HG03558 (cell line): ENCODE measurements around the gene RUNDC3A.

ENCODE experiments used
- ATAC-seq: cut with Tn5 transposase; IDR thresholded peaks from one replicate; pipeline ENCODE4 v1.9.1; 2021; ENCODE audit warnings: moderate number of reproducible peaks; ENCODE audit not compliant: unreplicated experiment; ENCODE audit errors: extremely low read depth

RUNDC3A gene

DNA sequence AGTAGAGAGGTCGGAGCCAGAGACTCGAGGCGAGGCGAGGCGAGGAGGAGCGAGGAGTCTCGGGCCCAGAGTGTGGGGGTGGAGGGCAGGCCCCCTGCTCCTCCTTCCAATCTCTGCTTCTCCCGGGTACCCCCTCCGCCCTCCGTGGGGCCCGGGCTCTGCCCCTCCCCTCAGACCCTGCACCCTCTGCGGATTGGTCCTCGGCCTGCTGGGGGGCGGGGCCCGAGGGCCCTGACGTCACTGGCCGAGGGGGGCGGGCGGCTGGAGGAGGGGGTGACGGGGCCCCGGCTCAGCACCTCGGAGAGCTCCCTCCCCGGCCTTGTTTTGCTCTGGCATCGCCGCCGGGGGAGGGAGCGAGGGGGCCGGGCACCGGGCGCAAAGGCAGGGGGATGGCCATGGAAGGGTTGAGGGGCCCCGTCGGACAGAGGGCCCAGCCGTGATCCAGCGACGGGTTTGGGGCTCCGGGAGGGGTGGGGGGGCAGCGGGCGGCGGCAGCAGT, at the start of gene RUNDC3A:
TSS of gene RUNDC3A (plus strand) at position 282 of the 499 bp plus-strand sequence. CDS start 232 bp downstream, outside the sequence.
- no peak for ATAC-seq

DNA sequence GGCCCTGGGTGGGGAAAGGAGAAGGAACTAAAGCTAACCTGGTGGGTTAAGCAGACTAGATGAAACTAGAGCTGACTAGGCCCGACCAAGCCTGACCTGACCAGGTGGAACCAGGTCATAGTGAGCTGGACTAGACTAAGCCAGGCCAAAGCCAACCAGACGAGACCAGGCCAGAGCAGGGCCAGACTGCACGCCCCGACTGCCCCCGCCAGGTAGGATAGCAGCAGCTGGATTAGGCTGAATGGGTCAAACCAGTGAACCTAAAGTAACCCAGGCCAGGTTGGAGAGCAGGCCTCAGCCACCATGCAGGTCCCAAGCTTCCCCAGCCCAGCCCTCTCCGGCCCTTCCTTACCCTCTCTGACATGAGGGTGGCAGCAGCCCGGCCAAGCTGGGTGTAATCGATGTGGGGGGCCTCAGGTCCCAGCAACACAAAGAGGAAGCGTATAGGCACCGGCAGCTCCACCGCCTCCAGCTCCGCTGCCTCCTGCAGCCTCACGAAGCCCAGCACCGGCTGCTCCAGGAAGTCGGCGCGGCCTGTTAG, 49.5 kb upstream of the RUNDC3A start:
- no peak for ATAC-seq

DNA sequence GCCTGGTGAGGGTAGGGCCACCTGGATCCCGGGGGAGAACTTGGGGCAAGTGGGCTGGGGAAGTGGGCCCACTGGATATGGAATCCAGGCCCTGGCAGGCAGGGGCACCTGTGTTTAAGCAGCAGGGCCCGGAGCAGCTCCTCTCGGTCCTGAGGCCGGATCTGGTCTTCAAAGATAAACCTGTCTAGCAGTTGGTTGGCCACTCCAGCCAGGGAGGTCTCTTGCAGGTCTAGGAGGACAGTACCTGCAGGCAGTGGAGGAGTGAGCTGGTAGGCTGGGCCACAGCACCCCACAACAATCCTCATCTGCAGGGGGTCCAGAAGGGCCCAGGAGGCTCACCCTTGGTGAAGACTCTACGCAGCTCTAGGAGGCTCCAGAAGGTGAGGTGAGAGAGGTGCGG, 48.1 kb upstream of the RUNDC3A start:
- ATAC-seq = no peak

DNA sequence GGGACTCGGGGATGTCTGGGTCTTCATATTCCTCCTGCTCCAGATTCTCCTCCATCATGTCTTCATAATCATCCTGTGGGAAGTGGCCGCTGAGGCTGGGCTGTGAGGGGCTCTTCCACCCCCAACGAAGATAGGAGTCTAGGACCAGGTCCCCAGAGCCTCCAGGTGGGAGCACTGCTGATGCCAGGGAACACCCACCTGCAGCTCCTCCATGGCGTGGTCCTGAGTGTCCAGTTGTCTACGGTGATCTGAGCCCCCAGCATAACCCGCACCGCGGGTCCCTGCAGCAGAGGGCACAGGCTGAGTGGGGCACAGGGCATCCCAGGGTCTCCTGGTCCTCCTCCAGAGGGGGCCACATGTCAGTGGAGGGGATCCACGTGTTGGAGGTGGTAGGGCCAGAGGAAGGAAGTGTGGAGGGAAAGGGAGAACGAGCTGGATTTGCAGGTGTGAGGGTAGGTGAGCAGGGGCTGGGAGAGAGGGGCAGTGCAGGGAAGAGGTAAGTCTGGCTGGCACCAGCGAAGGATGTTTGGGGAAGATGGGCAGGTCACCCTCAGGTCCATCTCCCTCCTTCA, 45.7 kb upstream of the RUNDC3A start:
- ATAC-seq = no peak

DNA sequence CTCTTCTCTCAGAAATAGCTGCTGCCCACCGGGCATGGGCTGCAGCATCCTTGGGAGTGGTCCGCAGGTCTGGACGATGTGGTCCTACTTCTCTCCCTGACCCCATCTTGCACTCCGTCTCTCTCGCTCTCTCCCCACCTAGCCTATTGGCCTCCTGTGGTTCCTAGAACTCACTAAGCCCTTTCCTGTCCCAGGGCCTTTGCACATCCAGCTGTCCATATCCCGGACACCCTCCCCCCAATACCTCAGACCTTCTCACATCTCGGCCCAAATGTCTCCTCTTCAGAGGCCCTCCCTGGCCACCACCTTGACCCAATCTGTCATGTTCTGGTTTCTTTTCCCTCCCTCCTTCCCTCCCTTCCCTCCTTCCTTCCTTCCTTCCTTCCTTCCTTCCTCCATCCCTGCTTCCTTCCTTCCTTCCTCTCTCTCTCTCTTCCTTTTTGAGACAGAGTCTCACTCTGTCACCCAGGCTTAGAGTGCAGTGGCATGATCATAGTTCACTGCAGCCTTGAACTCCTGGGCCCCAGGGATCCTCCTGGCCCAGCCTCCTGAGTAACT, 45.0 kb upstream of the RUNDC3A start:
- no peak for ATAC-seq

DNA sequence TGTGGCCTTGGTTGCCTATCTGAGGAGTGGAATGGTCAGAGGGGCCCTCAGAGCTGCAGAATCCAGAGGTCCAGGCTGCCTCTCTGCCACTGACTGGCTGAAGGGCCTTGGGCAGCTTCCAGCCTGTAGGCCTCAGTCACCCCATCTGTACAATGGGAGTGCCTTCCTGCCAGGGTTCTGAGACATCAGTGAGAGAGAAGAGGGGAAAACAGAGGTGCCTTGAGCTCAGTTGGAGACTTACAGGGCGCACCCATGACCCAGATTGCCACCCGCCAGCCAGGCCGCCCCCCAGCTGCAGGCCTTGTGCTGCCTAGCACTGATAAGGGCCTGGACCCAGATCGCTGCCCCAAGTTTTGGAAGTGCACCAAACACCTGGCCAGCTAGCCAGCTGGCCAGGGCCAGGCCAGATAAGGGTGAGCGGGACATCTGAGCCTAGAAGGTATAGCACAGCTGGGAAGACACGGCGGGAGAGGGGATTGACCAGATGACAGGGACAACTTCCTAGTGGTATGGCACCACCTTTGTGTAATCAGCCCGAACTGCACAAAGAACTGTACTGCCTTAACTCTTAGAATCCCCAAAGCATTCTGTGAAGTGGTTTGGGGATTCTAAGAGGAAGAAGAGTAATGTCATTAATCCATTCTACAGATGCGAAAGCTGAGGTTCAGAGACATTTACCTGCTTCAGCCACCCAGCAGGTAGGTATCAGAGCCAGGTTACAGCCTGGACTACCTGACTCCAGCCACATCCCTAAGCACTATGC, 41.8 kb upstream of the RUNDC3A start:
- no peak for ATAC-seq

DNA sequence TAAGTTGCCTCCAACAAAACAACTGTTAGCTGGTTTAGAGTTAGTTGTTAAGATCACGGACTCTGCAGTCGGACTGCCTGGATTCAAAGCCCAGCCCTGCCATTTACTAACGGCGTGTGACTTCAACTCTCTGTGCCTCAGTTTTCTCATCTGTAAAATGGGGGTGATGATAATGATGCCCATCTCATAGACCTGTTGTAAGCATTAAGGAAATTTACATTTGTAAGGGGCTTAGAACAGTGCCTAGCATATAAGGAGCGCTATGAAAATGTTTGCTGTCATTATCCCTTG, 41.3 kb upstream of the RUNDC3A start:
- ATAC-seq = no peak

DNA sequence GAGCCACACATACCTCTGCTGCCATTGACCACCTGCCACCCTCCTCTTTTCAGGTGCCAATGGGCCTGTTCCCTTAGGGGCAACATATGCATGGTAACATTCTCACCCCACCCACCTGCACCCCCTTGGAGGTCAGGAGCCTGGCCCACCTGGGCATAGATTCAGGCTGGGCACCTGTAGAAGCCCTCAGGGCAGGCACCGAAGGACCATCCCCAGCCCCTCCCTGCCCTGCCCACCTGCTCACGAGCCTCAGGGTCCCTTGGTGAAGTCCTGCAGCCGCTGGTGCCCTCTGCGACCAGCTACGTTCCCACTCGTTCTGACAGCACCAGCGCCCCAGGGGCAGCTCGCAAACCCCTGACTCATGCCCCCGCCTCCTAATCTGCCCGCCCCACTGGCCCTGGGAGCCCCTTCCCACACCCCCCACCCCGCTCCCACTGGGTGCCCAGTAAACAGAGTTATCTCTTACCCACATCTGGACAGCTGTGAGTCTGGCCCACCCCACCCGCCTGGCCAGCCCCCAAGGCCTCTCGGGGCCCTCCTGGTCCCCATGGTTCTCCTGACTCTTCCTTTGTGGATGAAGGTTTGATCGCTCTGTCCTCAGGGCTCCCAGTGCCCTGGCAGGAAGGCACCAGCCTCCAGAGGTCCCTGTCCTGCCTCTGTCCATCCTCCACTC, 40.4 kb upstream of the RUNDC3A start, which contains the start of gene SLC4A1:
TSS of gene SLC4A1 (minus strand) at position 318 of the 673 bp plus-strand sequence. CDS start 5,269 bp downstream, outside the sequence.
- no peak for ATAC-seq

DNA sequence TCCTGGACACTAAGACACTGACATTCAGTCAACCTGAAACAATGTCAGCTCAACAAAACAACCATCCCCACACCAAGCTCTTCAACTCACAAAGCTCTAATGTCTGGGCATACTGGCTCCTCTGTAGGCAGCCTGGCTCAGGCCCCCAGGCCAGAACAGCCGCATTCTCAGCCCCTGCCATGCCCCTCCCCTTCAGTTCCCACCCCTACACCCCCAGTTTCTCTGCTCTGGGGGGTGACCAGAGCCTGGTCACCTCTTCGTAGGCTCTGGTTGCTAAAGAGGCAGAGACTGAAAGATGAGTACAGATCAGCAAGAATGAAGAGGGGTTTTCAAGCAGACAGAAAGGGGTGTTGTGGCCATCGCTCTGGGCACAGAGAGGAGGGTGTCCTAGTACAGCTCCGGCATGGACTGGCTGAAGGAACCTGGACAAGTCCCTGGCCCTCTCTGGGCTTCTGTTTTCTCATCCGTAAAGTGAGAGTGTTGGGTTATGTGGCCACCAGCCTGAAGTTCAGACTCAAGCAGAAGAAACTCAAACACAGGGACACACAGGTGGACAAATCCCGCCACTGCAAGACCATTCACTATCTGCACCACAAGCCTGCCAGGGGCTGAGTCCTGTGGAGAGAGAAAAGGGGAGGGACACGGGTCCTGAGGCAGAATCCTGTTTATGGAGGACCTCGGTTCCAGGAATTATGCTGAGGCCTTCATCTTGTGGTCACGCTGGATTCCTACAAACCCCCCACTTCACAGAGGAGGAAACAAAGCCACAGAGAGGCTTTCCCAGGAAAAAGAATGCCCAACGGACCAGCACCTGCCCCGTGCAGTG, 39.5 kb upstream of the RUNDC3A start:
- no peak for ATAC-seq

DNA sequence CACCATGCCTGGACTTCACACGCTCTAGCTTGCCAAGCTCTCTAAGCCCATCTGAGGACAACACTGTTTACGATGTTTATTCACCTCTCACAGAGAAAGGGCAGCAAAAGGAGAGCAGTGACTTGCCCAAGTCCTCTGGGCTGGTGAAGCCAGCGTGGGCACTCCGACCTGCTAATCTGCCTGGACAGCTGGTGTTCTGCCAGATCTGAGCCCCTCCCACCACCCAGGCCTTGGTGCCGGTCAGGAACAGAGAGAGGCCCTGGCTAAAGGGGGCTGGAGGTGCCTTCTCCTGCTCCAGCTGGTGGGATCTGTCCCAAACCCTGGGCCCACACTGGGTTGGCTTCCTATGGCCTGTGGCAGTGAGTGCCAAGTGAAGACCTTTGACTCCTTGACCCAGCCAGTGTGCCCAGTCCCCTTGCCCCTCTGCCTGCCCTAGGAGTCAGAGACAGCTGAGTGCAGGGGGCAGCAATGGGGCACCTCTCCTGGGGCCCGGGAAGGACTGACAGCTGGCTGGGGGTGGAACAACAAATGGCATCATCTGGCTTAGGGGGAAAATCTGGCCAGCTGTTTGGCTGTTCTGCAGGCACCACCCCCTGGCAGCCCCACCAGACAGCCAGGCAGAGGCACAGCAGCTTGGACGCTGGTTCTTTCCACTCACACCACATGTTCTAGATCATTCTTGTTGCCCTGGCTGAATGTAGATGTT, 38.7 kb upstream of the RUNDC3A start:
- no peak for ATAC-seq

DNA sequence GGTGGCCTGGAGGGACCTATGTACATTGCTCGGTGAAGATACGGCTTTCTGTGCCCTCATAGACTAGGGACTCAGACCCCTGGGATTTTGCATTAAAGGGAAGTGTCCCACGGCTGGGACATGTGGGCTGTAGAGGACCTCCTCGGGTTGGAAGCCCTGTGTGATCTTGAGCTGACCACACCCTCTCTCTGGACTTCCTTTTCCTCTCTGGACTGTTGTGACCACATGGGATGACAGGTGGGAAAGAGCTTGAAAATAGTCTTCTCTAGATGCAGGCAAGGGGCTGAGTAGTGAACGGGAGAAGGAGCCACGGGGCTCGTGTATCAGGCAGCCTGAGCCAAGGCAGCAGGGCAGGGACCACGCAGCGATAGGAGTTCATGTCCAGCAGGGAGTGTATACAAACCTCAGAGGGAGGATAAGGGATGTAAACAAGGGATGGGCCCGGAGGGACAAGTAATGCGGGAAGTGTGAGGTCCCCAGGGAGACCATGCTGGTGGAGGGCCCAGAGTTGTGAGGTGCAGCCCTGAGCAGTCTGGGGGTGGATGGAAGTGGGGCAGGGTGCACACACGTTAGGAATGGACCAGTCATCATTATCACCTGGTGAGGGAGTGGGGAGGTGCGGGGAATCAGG, 36.0 kb upstream of the RUNDC3A start:
- ATAC-seq = no peak

DNA sequence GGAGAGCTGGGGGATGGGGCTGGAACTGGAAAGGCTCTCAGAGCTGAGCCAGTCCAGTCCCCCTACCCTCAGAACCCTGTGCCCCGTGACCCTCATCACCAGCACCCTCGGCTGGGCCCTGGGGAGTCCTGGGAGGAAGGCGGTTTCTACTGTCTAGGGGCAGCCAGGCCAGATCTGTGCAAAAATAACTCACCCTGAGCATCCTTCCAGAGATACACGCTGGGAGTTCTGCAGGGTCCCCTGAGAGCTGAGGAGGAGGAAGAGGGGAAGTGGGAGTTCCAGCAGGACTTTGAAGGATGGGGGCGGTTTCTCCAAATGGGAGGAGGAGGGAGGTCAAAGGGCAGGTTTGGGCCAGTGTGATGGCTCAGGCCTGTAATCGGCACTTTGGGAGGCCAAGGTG, 35.4 kb upstream of the RUNDC3A start:
- no peak for ATAC-seq

DNA sequence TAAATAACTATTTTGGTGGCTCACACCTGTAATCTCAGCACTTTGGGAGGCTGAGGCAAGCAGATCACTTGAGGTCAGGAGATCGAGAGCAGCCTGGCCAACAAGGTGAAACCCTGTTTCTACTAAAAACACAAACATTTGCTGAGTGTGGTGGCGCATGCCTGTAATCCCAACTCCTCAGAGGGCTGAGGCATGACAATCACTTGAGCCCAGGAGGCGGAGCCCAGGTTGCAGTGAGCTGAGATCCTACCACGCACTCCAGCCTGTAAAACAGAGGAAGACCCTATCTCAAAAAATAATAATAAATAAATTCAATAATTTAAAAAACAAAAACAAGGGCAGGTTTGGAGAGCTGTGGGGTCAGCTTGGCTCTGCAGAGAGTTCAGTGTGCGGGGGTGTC, 34.8 kb upstream of the RUNDC3A start:
- ATAC-seq = no peak

DNA sequence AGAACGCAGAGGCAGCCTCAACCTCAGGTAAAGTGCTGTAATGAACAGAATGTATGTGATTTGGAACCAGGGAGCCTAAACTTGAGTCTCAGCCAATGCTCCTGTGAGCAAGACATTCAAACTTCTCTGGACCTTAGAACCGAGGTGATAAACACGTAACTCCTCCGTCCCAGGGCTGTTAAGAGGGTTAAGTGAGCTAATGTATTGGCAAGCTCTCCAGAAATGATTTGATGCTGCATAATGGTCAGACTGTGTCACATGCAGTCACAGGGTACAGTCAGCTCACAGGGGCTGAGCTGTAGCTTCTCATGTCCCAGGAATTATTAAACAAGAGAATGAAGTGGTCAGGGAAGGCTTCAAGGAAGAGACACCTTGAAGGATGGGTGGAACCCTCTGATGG, 30.4 kb upstream of the RUNDC3A start:
- no peak for ATAC-seq

DNA sequence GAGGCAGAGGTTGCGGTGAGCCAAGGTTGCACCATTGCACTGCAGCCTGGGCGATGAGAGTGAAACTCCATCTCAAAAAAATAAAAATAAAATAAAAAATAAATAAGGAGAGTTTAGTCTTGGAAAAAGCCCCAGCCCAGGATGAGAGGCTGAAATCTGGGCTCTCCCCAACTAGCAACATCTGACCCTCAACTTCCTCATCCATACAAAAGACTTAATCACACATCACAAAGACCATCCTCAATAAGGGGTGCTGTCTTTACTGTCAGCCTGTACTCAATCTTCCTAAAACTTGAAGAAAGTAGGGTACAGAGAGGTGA, 29.1 kb upstream of the RUNDC3A start:
- ATAC-seq = no peak

DNA sequence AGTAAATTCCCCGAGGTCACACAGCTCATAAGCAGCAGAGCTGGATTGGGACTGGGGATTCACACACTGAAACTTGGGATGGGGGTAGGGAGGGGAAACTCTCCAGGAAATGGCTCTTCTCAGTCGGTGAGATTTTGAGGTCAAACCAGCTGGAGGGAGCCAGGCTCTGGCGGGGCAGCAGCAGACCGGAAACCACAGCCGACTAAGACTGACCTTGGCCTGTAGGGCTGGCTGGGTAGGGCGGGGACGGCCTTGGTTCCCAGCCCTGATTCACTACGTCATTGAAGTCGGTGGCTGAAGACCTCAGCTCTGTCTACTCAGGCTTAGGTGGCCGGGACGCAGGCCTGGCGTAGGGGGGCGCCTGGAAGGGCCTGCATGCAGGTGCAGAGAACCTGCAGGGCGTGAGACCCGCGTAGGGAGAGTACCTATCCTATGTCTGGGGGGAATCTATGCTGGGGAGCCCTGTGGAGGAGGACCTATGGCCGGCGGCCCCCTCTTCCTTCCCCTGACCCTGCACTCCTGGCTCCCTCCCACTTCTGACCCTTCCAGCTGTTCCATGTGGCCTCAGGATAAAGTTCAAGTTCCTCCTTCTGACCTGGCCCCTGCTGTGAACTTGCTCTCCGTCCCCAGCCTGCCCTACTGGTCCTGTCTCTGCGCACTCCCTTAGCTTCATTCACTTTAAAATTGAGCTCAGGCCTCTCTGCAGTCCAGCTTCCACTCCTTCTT, 28.6 kb upstream of the RUNDC3A start:
- no peak for ATAC-seq

DNA sequence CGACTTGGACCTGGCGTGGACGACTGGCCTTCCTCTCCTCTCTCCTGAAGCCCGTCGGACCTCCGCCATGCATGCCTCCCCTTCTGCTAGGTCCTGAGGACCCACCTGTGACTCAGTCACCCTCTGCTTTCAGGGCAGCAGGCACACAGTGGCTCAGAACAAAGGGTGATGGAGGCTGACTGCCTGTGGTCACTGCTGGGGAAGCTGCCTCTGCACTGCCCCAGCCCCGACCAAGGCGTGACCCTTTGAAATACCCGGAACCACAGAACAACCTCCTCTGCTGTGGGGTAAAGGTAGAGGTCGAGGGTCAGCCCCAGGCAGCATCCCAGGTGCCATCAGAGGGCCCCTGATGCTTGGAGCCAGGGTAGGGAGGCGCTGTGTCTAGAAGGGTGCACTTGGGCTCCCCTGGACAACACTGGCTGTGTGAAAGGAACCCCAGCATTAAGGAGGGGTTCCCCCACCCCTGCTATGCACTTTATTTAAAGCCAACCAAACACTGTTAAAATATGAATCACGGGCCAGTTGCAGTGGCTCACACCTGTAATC, 27.9 kb upstream of the RUNDC3A start:
- ATAC-seq = no peak

DNA sequence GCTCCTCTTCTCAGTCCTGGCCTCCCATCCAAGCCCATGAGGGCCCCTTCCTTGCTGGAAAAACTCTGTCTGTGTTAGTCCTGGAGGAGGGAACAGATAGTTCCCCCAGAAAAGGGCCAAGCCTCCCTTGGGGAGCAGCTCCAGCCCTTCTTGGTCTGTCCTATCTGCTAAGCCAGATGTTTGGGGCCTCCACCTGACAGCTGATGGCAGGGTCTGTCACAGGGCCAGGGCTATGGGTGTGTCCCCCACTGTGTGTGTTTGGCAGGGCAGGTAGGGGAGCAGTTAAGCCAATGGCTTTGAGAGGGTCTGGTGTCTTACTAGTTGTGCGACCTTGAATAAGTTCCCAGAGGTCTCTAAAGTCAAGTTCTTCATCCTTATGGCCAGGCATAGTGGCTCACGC, 26.8 kb upstream of the RUNDC3A start:
- no peak for ATAC-seq
